Hematopoietic multipotent progenitor cell treated with erythropoietin and hydrocortisone succinate and interleukin-3 and kit ligand, for 6 days (in vitro differentiated cells): ENCODE results near the gene ZGRF1.
"Not testable (repeated sequence)": the region's sequence is repeated elsewhere in the genome, so short reads cannot be mapped to it uniquely, and the experiment has no call there.

Source experiments
- DNase-seq: peaks from one replicate; pipeline ENCODE4 v3.0.0-alpha.2; 2015

Gene ZGRF1

DNA sequence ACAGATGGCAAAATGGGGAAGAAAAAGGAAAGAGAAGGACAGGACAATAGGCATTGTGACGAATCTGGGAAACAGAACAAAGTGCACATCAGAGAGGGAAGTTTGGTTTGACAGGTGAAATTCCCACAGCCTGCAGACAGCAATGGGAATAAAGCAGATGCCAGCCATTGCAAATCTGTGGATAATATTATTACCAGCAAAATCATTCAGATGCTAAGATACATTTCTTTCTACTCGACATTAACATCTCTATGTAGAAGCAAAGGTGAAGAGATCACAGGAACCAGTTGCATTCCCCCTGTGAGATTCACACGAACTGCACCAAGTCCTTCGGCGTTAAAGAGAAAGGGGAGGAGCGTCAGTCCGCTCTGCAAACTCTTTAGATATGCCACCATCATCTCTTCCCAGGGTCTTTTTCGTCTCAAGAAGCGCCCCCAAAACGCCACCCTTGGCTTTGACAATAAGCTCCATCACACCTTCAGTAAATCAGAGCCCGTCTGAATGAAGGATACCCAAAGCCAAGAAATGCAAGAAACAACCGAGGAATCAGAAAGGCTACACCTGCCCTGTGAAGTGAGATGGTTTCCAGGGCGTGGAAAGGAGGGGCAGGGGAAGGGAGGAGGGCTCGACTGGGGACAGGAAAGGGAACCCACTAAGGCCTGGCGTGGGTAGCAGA is 122.6 kb downstream of the ZGRF1 start:
- DNase-seq, result no peak

DNA sequence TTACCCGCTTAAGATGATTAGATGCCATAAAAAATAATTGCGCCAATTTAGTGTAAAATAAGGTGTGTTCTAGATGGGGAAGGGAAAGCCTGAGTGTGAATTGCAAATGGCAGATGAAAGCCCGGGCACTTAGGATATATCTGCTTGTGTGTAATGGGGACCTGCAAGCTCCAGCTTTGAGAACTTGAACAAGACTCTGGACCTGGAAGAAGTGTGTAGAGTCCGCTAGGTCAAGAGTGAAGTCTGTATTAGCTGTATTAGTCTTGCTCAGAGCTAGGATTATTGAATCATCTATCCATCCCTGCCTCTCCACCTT is 124.9 kb downstream of the ZGRF1 start:
- DNase-seq, result no peak

DNA sequence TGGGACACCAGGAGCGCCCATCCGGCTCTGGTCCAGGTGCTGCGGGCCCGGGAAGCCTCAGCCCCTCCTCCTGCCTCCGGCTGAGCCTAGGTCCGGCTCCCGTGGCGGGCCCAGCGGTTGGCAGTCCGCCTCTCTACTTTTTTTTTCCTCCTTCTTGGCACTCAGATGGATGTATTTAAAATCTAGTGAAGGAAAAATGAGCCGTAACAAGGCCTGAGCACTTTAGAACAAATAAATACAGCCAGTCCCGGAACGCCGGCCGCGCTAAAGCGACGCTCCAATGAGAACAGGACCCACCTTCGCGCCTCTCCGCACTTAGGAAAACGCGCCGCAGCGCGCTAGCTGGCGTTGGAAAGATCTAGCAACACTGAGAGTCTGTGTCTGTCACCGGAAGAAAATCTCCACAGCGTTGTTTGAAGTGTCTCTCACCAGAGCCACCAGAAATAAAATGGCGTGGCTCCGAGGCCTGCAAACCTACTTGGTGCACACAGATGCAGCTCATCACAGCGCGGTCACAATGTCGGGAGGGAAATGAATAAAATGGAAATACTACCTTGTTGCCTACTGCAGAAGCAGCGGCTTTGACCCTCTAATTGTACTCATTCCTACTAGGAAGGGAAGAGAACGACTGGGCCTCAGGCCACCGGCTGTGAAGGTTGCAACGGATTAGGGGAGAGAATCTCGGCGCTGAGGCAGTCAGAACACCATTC is 125.5 kb downstream of the ZGRF1 start:
- no peak for DNase-seq

DNA sequence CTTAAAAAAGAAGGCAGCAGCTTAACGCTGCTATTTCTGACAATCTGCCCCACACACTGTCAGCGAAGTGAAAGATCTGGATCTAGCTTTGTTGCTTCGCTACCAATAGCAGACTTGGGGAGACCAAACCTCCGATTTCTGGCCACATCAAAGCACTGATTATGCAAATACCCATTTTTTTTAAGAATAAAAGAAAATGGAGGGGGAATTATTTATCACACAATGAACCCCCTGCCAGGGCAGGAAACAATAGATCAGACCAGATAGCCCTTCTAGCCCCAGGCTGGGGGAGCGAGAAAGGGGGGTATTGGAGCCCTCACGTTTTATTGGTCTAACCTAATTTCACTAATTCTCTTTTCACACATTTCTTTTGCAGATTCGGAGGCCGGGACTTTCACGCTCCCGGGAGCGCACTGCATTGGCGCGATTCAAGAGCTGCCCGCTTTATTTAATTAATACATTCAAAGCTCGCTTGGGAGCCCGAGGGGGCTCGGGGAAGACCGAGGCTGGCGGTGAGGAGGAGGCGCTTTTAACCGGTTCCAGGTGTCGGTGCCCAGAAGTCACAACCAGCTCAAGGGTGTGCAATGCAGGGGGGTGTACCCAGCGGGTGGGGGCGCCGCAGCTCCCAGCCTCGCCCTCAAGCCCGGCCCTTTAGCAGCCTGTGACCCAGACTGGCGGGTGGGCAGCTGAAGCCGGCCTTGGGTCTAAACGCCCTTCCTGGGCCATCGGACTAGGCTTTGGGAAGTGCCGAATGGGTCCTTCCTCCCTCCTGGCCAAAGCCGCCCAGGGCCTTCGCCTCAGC is 126.2 kb downstream of the ZGRF1 start:
- DNase-seq, result no peak

DNA sequence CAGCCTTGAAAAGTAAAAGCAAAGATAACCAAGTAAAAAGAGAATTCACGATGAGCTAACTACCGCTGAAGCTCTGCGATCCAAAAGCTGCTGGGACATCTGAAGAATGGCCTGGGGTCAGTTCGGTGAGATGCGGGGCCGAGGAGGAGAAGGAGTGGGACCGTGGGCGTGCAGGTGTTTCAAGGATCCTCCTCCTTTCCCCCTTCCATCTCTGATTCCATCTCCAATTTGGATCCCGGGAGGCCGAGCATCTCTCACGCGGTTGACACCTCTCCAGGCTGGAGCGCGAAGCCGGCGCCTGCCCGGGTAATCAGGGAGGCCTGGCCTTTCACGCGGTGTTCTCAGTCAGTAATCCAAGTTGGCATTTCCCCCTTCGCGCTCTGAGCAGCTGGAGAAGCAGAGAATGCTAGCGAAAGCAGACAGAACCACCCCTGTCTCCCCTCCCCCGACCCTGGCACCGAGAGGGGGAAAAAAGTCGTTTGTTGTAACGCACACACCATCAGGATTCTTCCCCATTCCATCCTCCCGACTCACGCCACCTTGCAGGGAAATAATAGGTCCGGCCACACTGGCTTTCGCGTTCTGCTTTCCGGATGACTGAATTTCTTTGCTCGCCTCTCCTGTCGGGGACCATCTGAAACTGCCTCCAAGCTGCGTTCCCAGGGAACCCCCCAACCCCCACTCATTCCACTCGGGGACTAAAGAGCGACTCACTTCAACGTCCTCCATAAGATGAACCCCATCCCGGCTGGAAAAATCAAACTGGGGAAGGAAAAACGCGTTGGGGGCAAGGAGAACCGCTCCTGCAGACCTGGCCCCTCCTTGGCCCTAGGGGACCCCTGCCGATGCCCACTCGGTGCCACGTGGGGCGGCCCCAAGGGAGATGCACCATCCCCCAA is 127.2 kb downstream of the ZGRF1 start:
- DNase-seq, result no peak

GRCh38 chr4:112508356-112508755 is 128.4 kb downstream of the ZGRF1 start:
- DNase-seq, result no peak

DNA sequence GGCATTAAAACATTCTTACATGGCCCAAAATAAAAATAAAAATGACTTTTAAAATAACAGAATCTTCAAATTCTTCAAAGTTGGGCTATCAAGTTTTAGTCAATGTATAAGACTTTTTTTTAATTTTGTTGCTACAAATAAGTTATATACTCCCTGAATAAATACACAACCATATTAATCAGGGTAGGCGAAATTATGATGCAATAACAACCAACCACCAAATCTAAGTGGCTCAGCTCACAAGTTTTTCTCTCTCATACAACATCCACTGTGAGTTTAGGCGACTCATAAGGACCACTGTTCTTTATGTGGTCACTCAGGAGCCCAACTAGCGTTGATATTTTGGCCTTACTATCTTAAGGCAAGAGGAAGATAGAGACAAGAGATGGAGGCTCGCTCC is 131.9 kb downstream of the ZGRF1 start:
- DNase-seq, result no peak

GRCh38 chr4:112502871-112503270 is 133.8 kb downstream of the ZGRF1 start:
- no peak for DNase-seq

DNA sequence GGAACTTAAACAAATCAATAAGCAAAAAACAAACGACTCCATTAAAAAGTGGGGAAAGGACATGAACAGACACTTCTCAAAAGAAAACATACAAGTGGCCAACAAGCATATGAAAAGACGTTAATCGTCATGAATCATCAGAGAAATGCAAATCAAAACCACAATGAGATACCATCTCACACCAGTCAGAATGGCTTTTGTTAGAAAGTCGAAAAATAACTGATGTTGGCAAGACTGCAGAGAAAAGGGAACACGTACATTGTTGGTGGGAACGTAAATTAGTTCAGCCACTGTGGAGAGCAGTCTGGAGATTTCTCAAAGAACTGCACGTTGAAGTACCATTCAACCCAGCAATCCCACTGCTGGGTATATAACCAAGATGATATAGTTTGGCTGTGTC is 144.4 kb downstream of the ZGRF1 start:
- no peak for DNase-seq

- DNase-seq, result not testable (repeated sequence)
Observed at GRCh38 chr4:112490808-112491207, 145.9 kb downstream of the ZGRF1 start.
